Measurements from ENCODE around the gene SIRT2.
"Not testable (repeated sequence)": the region's sequence is repeated elsewhere in the genome, so short reads cannot be mapped to it uniquely, and the experiment has no call there.

Gene SIRT2

GRCh38 chr19:38862321-38863059 lies 36.9 kb downstream of the SIRT2 start:
- DNase-seq = peak; percentile 12

GRCh38 chr19:38861368-38861767 lies 38.0 kb downstream of the SIRT2 start:
- DNase-seq = no peak

GRCh38 chr19:38859631-38860204 lies 39.7 kb downstream of the SIRT2 start:
- DNase-seq = not testable (repeated sequence)

GRCh38 chr19:38856813-38857212 lies 42.6 kb downstream of the SIRT2 start:
- DNase-seq = no peak

- not testable (repeated sequence) for DNase-seq
Observed at GRCh38 chr19:38855751-38856150, 43.7 kb downstream of the SIRT2 start.

- DNase-seq = not testable (repeated sequence)
Observed at GRCh38 chr19:38854961-38855360, 44.5 kb downstream of the SIRT2 start.

- no peak for DNase-seq
Observed at GRCh38 chr19:38853214-38853613, 46.2 kb downstream of the SIRT2 start.

- DNase-seq = peak; percentile 75
Observed at GRCh38 chr19:38852231-38853044, 47.0 kb downstream of the SIRT2 start.

- peak; percentile 96 for DNase-seq
Observed at GRCh38 chr19:38851622-38852230, 47.7 kb downstream of the SIRT2 start.

GRCh38 chr19:38850976-38851621 lies 48.3 kb downstream of the SIRT2 start:
- DNase-seq = peak; percentile 13

- no peak for DNase-seq
Observed at GRCh38 chr19:38850436-38850975, 48.9 kb downstream of the SIRT2 start.

- DNase-seq = peak; percentile 100
Observed at GRCh38 chr19:38849860-38850435, 49.5 kb downstream of the SIRT2 start, which contains the start of gene HNRNPL. Gene HNRNPL (minus strand): TSS chr19:38849986. CDS start chr19:38849966, 20 bp downstream.

GRCh38 chr19:38849147-38849859 lies 50.1 kb downstream of the SIRT2 start:
- DNase-seq = peak; percentile 99

- DNase-seq = no peak
Observed at GRCh38 chr19:38848299-38849146, 50.9 kb downstream of the SIRT2 start.

- no peak for DNase-seq
Observed at GRCh38 chr19:38846097-38846496, 53.3 kb downstream of the SIRT2 start.

GRCh38 chr19:38845374-38846024 lies 53.9 kb downstream of the SIRT2 start:
- DNase-seq = no peak

- no peak for DNase-seq
Observed at GRCh38 chr19:38844093-38844686, 55.2 kb downstream of the SIRT2 start.

- no peak for DNase-seq
Observed at GRCh38 chr19:38843175-38843758, 56.2 kb downstream of the SIRT2 start.
